Neural cell (in vitro differentiated cells): ENCODE measurements around the gene RAPGEF4. TPM values are rescaled to one million over a fixed set of nuclear protein-coding genes. Genes with fewer than 3 reads are reported as not detected.

Source experiments
- H2AFZ ChIP-seq: fragments of 200-600, 300-800 bp; sonication (generic), shearing (Covaris generic); 2 replicates; pipeline ENCODE4 v1.6.0; 2014; ENCODE audit warnings: low read depth, mild to moderate bottlenecking, antibody characterized with exemption, low read length, moderate library complexity
- H3F3A ChIP-seq: fragments of 200-600 bp; shearing (Covaris generic); 2 replicates; pipeline ENCODE4 v1.6.1; 2016; ENCODE audit warnings: mild to moderate bottlenecking, moderate library complexity, mixed read lengths, antibody characterized with exemption, low read length; ENCODE audit not compliant: insufficient read depth, poor library complexity, severe bottlenecking
- H3K27ac ChIP-seq: fragments of 200-600, 300-800 bp; sonication (generic), shearing (Covaris generic); 2 replicates; pipeline ENCODE4 v1.5.1; 2014; ENCODE audit warnings: mild to moderate bottlenecking, low read length, moderate library complexity
- H3K27me3 ChIP-seq: fragments of 300-800, 200-600 bp; sonication (generic), shearing (Covaris generic); 2 replicates; pipeline ENCODE4 v1.6.0; 2014; ENCODE audit warnings: mild to moderate bottlenecking, low read depth, low read length, moderate library complexity; ENCODE audit not compliant: insufficient read depth
- H3K36me3 ChIP-seq: fragments of 300-800, 200-600 bp; sonication (generic), shearing (Covaris generic); 2 replicates; pipeline ENCODE4 v1.5.1; 2014; ENCODE audit warnings: mild to moderate bottlenecking, antibody characterized with exemption, low read length, moderate library complexity; ENCODE audit not compliant: insufficient read depth
- H3K4me2 ChIP-seq: fragments of 300-800, 200-600 bp; sonication (generic), shearing (Covaris generic); 2 replicates; pipeline ENCODE4 v1.6.0; 2014; ENCODE audit warnings: mild to moderate bottlenecking, low read length
- H3K4me3 ChIP-seq: fragments of 300-800, 200-600 bp; sonication (generic), shearing (Covaris generic); 2 replicates; pipeline ENCODE4 v1.5.1; 2014; ENCODE audit warnings: mild to moderate bottlenecking, low read length, moderate library complexity
- H3K79me2 ChIP-seq: fragments of 200-600 bp; shearing (Covaris generic); replicated peaks from 2 replicates; pipeline ENCODE4 v1.6.0; 2014; ENCODE audit warnings: mild to moderate bottlenecking, low read length, moderate library complexity; ENCODE audit not compliant: insufficient read depth
- H3K9ac ChIP-seq: fragments of 300-800, 200-600 bp; sonication (generic), shearing (Covaris generic); 2 replicates; pipeline ENCODE4 v1.6.1; 2016; ENCODE audit warnings: mild to moderate bottlenecking, low read length, mixed read lengths
- H3K9me2 ChIP-seq: fragments of 200-600 bp; shearing (Covaris generic); 2 replicates; pipeline ENCODE4 v1.6.1; 2016; ENCODE audit warnings: mild to moderate bottlenecking, low read length, mixed read lengths; ENCODE audit not compliant: insufficient read depth
- H3K9me3 ChIP-seq: fragments of 200-600, 300-800 bp; sonication (generic), shearing (Covaris generic); 2 replicates; pipeline ENCODE4 v1.6.1; 2016; ENCODE audit warnings: mild to moderate bottlenecking, mixed run types, low read length, moderate library complexity, mixed read lengths
- H4K20me1 ChIP-seq: fragments of 200-600 bp; shearing (Covaris generic); 2 replicates; pipeline ENCODE4 v1.6.1; 2016; ENCODE audit warnings: mild to moderate bottlenecking, mixed run types; ENCODE audit not compliant: insufficient read depth
- CTCF ChIP-seq: fragments of 450-650 bp; IDR thresholded peaks from 2 replicates; pipeline ENCODE4 v1.5.1; 2014; ENCODE audit warnings: antibody characterized with exemption, mild to moderate bottlenecking, moderate library complexity; ENCODE audit not compliant: poor library complexity, severe bottlenecking
- EP300 ChIP-seq: fragments of 450-650 bp; conservative IDR thresholded peaks from 2 replicates; pipeline ENCODE4 v1.6.1; 2014; ENCODE audit warnings: antibody characterized with exemption, mild to moderate bottlenecking, moderate library complexity; ENCODE audit not compliant: poor library complexity, severe bottlenecking
- EZH2 ChIP-seq: fragments of 200-600, 300-800 bp; shearing (Covaris generic), sonication (generic); IDR thresholded peaks from 2 replicates; pipeline ENCODE4 v1.6.1; 2014; ENCODE audit warnings: antibody characterized with exemption, low read length, borderline replicate concordance, mild to moderate bottlenecking; ENCODE audit not compliant: insufficient read depth, poor library complexity, severe bottlenecking
- MXI1 ChIP-seq: fragments of 450-650 bp; conservative IDR thresholded peaks from 2 replicates; pipeline ENCODE4 v1.6.1; 2014; ENCODE audit warnings: antibody characterized with exemption, mild to moderate bottlenecking; ENCODE audit not compliant: poor library complexity, severe bottlenecking
- POLR2AphosphoS5 ChIP-seq: IDR thresholded peaks from 2 replicates; pipeline ENCODE4 v1.6.1; 2012
- RAD21 ChIP-seq: fragments of 450-650 bp; conservative IDR thresholded peaks from 2 replicates; pipeline ENCODE4 v1.6.1; 2014; ENCODE audit warnings: antibody characterized with exemption, mild to moderate bottlenecking, moderate library complexity
- REST ChIP-seq: IDR thresholded peaks from 2 replicates; pipeline ENCODE4 v1.6.1; 2012; ENCODE audit warnings: borderline replicate concordance
- SMC3 ChIP-seq: fragments of 450-650 bp; conservative IDR thresholded peaks from 2 replicates; pipeline ENCODE4 v1.6.1; 2014; ENCODE audit warnings: antibody characterized with exemption, mild to moderate bottlenecking, moderate library complexity; ENCODE audit not compliant: poor library complexity
- TAF1 ChIP-seq: IDR thresholded peaks from 2 replicates; pipeline ENCODE4 v1.6.1; 2012; ENCODE audit warnings: low read depth
- polyA plus RNA-seq: library from polyadenylated mRNA; depleted of rRNA; stranded (reverse); fragments of >200 nt; gene quantifications from 2 replicates; pipeline ENCODE4 v1.2.3, GENCODE V29; 2014

Gene RAPGEF4
- polyA plus RNA-seq, 1 donor from 2014 or later: 10.4 TPM

- no peaks in the 10 kb centered on the region for H3K36me3 ChIP-seq
- no peaks in the 10 kb centered on the region for H3K9me3 ChIP-seq
- no peak for TF ChIP-seq POLR2AphosphoS5
- H4K20me1 ChIP-seq: no peaks in the 10 kb centered on the region
- no peak overlapping the region for H2AFZ ChIP-seq
- H3K79me2 ChIP-seq: no peaks in the 10 kb centered on the region
- no peak overlapping the region for H3K4me2 ChIP-seq
- no peak overlapping the region for H3K27ac ChIP-seq
- no peak overlapping the region for H3K9ac ChIP-seq
- no peaks in the 10 kb centered on the region for H3K27me3 ChIP-seq
- H3F3A ChIP-seq: no peaks in the 10 kb centered on the region
- H3K9me2 ChIP-seq: no peaks in the 10 kb centered on the region
- no peak overlapping the region for H3K4me3 ChIP-seq
These were observed 214.9 kb downstream of the RAPGEF4 start for GRCh38 chr2:172950565-172950964.

- H4K20me1 ChIP-seq: no peaks in the 10 kb centered on the region
- H3K9me3 ChIP-seq: no peaks in the 10 kb centered on the region
- H3K36me3 ChIP-seq: no peaks in the 10 kb centered on the region
- no peak overlapping the region for H3K4me2 ChIP-seq
- H3K27ac ChIP-seq: no peak overlapping the region
- no peak for TF ChIP-seq RAD21
- no peak for TF ChIP-seq POLR2AphosphoS5
- no peak for TF ChIP-seq MXI1
- no peak for TF ChIP-seq TAF1
- no peak for TF ChIP-seq REST
- no peak for TF ChIP-seq SMC3
- no peak for TF ChIP-seq CTCF
- H3K4me3 ChIP-seq: no peak overlapping the region
- no peaks in the 10 kb centered on the region for H3F3A ChIP-seq
- H3K9ac ChIP-seq: no peak overlapping the region
- no peaks in the 10 kb centered on the region for H3K79me2 ChIP-seq
- no peak overlapping the region for H2AFZ ChIP-seq
- no peaks in the 10 kb centered on the region for H3K27me3 ChIP-seq
- H3K9me2 ChIP-seq: no peaks in the 10 kb centered on the region
These were observed 215.9 kb downstream of the RAPGEF4 start for GRCh38 chr2:172951554-172951953.

GRCh38 chr2:172953411-172953810 lies 217.8 kb downstream of the RAPGEF4 start:
- TF ChIP-seq EZH2 (no peak), RAD21 (no peak), EP300 (no peak), MXI1 (no peak), TAF1 (no peak), CTCF (no peak), REST (no peak), POLR2AphosphoS5 (no peak), SMC3 (no peak)
- no peak overlapping the region for H3K4me2 ChIP-seq
- no peaks in the 10 kb centered on the region for H3K36me3 ChIP-seq
- no peaks in the 10 kb centered on the region for H3K9me2 ChIP-seq
- H3K9me3 ChIP-seq: no peaks in the 10 kb centered on the region
- H3K4me3 ChIP-seq: no peak overlapping the region
- H2AFZ ChIP-seq: no peak overlapping the region
- no peaks in the 10 kb centered on the region for H4K20me1 ChIP-seq
- H3K27ac ChIP-seq: no peak overlapping the region
- H3K79me2 ChIP-seq: no peaks in the 10 kb centered on the region
- no peak overlapping the region for H3K9ac ChIP-seq
- no peaks in the 10 kb centered on the region for H3K27me3 ChIP-seq
- no peaks in the 10 kb centered on the region for H3F3A ChIP-seq
